GM23248 (cell line): ENCODE results near the gene PCSK5. TPM values are rescaled to one million over a fixed set of nuclear protein-coding genes. Genes with fewer than 3 reads are reported as not detected.

ENCODE experiments used
- DNase-seq: peaks from one replicate; pipeline ENCODE4 v3.0.0-alpha.2; 2015
- H2AFZ ChIP-seq: fragments of 200-600 bp; sonication (generic); 2 replicates; pipeline ENCODE4 v1.6.1; 2016; ENCODE audit warnings: antibody characterized with exemption
- H3F3A ChIP-seq: fragments of 200-600 bp; sonication (generic); 2 replicates; pipeline ENCODE4 v1.6.1; 2016; ENCODE audit warnings: mild to moderate bottlenecking, antibody characterized with exemption, mixed run types; ENCODE audit not compliant: insufficient read depth
- H3K27ac ChIP-seq: fragments of 200-600 bp; sonication (generic); 2 replicates; pipeline ENCODE4 v1.5.1; 2016; ENCODE audit warnings: mild to moderate bottlenecking
- H3K27me3 ChIP-seq: fragments of 200-600 bp; sonication (generic); replicated peaks from 2 replicates; pipeline ENCODE4 v1.6.1; 2016; ENCODE audit warnings: mild to moderate bottlenecking; ENCODE audit not compliant: insufficient read depth
- H3K36me3 ChIP-seq: fragments of 200-600 bp; sonication (generic); 2 replicates; pipeline ENCODE4 v1.6.1; 2016; ENCODE audit warnings: low read depth, mild to moderate bottlenecking
- H3K4me1 ChIP-seq: fragments of 200-600 bp; sonication (generic); 2 replicates; pipeline ENCODE4 v1.6.1; 2016; ENCODE audit warnings: mild to moderate bottlenecking; ENCODE audit not compliant: insufficient read depth
- H3K4me2 ChIP-seq: fragments of 200-600 bp; sonication (generic); one replicate; pipeline ENCODE4 v1.6.1; 2016; ENCODE audit warnings: mild to moderate bottlenecking; ENCODE audit not compliant: unreplicated experiment
- H3K4me3 ChIP-seq: fragments of 200-600 bp; sonication (generic); 2 replicates; pipeline ENCODE4 v1.5.1; 2016; ENCODE audit warnings: mild to moderate bottlenecking
- H3K79me2 ChIP-seq: fragments of 200-600 bp; sonication (generic); 2 replicates; pipeline ENCODE4 v1.6.1; 2016; ENCODE audit warnings: mild to moderate bottlenecking; ENCODE audit not compliant: insufficient read depth
- H3K9ac ChIP-seq: fragments of 200-600 bp; sonication (generic); 2 replicates; pipeline ENCODE4 v1.6.1; 2016; ENCODE audit warnings: mild to moderate bottlenecking
- H3K9me2 ChIP-seq: fragments of 200-600 bp; sonication (generic); 2 replicates; pipeline ENCODE4 v1.6.1; 2016; ENCODE audit warnings: mixed run types, mild to moderate bottlenecking, moderate library complexity; ENCODE audit not compliant: insufficient read depth
- H3K9me3 ChIP-seq: fragments of 200-600 bp; sonication (generic); one replicate; pipeline ENCODE4 v1.6.1; 2017; ENCODE audit warnings: low read depth
- H4K20me1 ChIP-seq: fragments of 200-600 bp; sonication (generic); 2 replicates; pipeline ENCODE4 v1.6.0; 2016; ENCODE audit not compliant: insufficient read depth
- EZH2 ChIP-seq: fragments of 200-600 bp; sonication (generic); IDR thresholded peaks from 2 replicates; pipeline ENCODE4 v1.6.1; 2018; ENCODE audit warnings: antibody characterized with exemption, mild to moderate bottlenecking; ENCODE audit not compliant: insufficient read depth, poor library complexity, severe bottlenecking
- EZH2phosphoT487 ChIP-seq: fragments of 200-600 bp; sonication (generic); IDR thresholded peaks from 2 replicates; pipeline ENCODE4 v1.6.1; 2018; ENCODE audit warnings: antibody characterized with exemption, moderate library complexity, mild to moderate bottlenecking, low read depth; ENCODE audit not compliant: insufficient read depth
- whole genome bisulfite sequencing, 2 experiments: methylation state at CpG; one replicate each; pipeline ENCODE4 v1.1.6; 2015 to 2017; ENCODE audit warnings: low lambda C conversion rate in 2 of 2, low coverage in 1 of 2; ENCODE audit errors: missing lambda C conversion rate in 2 of 2; 5-methylcytosine and 5-hydroxymethylcytosine counted together
- in situ Hi-C: fragments of 300-500 bp; cut with MboI; formaldehyde crosslinking; loops from 2 replicates; pipeline ENCODE4 v1.15.0; 2020
- polyA plus RNA-seq: library from polyadenylated mRNA; unstranded; fragments of >200 nt; fragmentation: Nextera tagmentation; extraction: Ambion mirVana; gene quantifications from 2 replicates; pipeline ENCODE4 v1.2.1, GENCODE V29; 2016
- total RNA-seq: library from RNA; depleted of rRNA; stranded (reverse); fragments of >200 nt; shearing (Covaris generic); gene quantifications from 2 replicates; pipeline ENCODE4 v1.2.3, GENCODE V29; 2014

PCSK5 gene
- total and polyA plus RNA-seq, 2 experiments from 2014 or later, result 2.3 to 3.9 TPM

GRCh38 chr9:76018761-76019160, 128.3 kb downstream of the PCSK5 start:
- H3K4me2 ChIP-seq, result no peak overlapping the region
- H2AFZ ChIP-seq, result no peak overlapping the region

GRCh38 chr9:76020652-76021051, 130.2 kb downstream of the PCSK5 start:
- no peaks in the 10 kb centered on the region for H3F3A ChIP-seq
- no peaks in the 10 kb centered on the region for H3K36me3 ChIP-seq
- no peak for DNase-seq
- no peaks in the 10 kb centered on the region for H3K27me3 ChIP-seq
- in situ Hi-C loops, result no loop called here
- H2AFZ ChIP-seq, result no peak overlapping the region
- H3K4me1 ChIP-seq, result no peaks in the 10 kb centered on the region
- H3K9me2 ChIP-seq, result no peaks in the 10 kb centered on the region
- no peaks in the 10 kb centered on the region for H3K79me2 ChIP-seq
- TF ChIP-seq EZH2phosphoT487, result no peak
- TF ChIP-seq EZH2, result no peak
- H3K4me3 ChIP-seq, result no peak overlapping the region
- H3K4me2 ChIP-seq, result no peak overlapping the region
- no peaks in the 10 kb centered on the region for H3K9me3 ChIP-seq
- 80 to 84% methylated on average over 10 of the region's 10 CpGs for WGBS, 2 experiments
- no peaks in the 10 kb centered on the region for H4K20me1 ChIP-seq
- H3K9ac ChIP-seq, result no peak overlapping the region
- no peak overlapping the region for H3K27ac ChIP-seq

More at GRCh38 chr9:76018761-76019160, 128.3 kb downstream of the PCSK5 start:
- in situ Hi-C loops, result no loop called here
- DNase-seq, result no peak
- no peaks in the 10 kb centered on the region for H3K4me1 ChIP-seq
- H3F3A ChIP-seq, result no peaks in the 10 kb centered on the region
- TF ChIP-seq EZH2, result no peak
- TF ChIP-seq EZH2phosphoT487, result no peak
- H3K36me3 ChIP-seq, result no peaks in the 10 kb centered on the region
- H3K27me3 ChIP-seq, result no peaks in the 10 kb centered on the region
- H3K9me3 ChIP-seq, result no peaks in the 10 kb centered on the region
- H3K9ac ChIP-seq, result no peak overlapping the region
- no peak overlapping the region for H3K27ac ChIP-seq
- WGBS, 2 experiments, result 95 to 96% methylated on average over 2 of the region's 2 CpGs
- H4K20me1 ChIP-seq, result no peaks in the 10 kb centered on the region
- H3K9me2 ChIP-seq, result no peaks in the 10 kb centered on the region
- no peak overlapping the region for H3K4me3 ChIP-seq
- no peaks in the 10 kb centered on the region for H3K79me2 ChIP-seq

DNA sequence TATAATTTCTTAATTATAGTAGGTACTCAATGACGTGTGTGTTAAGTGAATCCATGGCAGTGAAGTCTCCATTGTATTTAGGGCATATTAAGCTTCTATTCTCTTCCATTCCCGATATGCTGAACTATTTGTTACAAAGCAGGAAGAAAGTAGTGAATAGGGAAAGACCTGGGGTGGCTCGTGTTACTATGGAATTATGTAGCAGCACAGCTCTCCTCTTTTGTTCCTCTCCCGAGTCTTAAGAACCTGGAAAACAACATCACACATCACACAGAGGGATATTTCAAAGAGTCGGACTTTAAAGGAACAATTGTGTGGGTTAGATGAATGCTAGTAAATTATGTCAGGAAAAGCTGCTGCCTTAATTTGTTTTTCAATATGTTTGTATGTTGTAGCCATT, 131.8 kb downstream of the PCSK5 start:
- in situ Hi-C loops, result no loop called here
- no peaks in the 10 kb centered on the region for H3F3A ChIP-seq
- H3K9ac ChIP-seq, result no peak overlapping the region
- no peaks in the 10 kb centered on the region for H3K9me3 ChIP-seq
- H3K4me3 ChIP-seq, result no peak overlapping the region
- H3K36me3 ChIP-seq, result no peaks in the 10 kb centered on the region
- H4K20me1 ChIP-seq, result no peaks in the 10 kb centered on the region
- no peak overlapping the region for H2AFZ ChIP-seq
- no peaks in the 10 kb centered on the region for H3K4me1 ChIP-seq
- no peak overlapping the region for H3K27ac ChIP-seq
- no peak overlapping the region for H3K4me2 ChIP-seq
- WGBS, 2 experiments, result 79 to 84% methylated on average over 5 of the region's 5 CpGs
- DNase-seq, result no peak
- no peaks in the 10 kb centered on the region for H3K27me3 ChIP-seq
- TF ChIP-seq EZH2phosphoT487, result no peak
- H3K79me2 ChIP-seq, result no peaks in the 10 kb centered on the region
- H3K9me2 ChIP-seq, result no peaks in the 10 kb centered on the region

- TF ChIP-seq EZH2phosphoT487 (no peak), EZH2 (no peak)
- no peak overlapping the region for H3K4me3 ChIP-seq
- DNase-seq, result no peak
- H3K9me2 ChIP-seq, result no peaks in the 10 kb centered on the region
- H3K27ac ChIP-seq, result no peak overlapping the region
- no peak overlapping the region for H2AFZ ChIP-seq
- H3F3A ChIP-seq, result no peaks in the 10 kb centered on the region
- H4K20me1 ChIP-seq, result no peaks in the 10 kb centered on the region
- WGBS, 2 experiments, result 67 to 72% methylated on average over 7 of the region's 7 CpGs
- no peak overlapping the region for H3K9ac ChIP-seq
- H3K4me2 ChIP-seq, result no peak overlapping the region
- H3K27me3 ChIP-seq, result no peaks in the 10 kb centered on the region
- in situ Hi-C loops, result no loop called here
- H3K4me1 ChIP-seq, result no peaks in the 10 kb centered on the region
- H3K36me3 ChIP-seq, result no peaks in the 10 kb centered on the region
- H3K79me2 ChIP-seq, result no peaks in the 10 kb centered on the region
- H3K9me3 ChIP-seq, result no peaks in the 10 kb centered on the region
These were observed 133.3 kb downstream of the PCSK5 start for GRCh38 chr9:76023715-76024195.

DNA sequence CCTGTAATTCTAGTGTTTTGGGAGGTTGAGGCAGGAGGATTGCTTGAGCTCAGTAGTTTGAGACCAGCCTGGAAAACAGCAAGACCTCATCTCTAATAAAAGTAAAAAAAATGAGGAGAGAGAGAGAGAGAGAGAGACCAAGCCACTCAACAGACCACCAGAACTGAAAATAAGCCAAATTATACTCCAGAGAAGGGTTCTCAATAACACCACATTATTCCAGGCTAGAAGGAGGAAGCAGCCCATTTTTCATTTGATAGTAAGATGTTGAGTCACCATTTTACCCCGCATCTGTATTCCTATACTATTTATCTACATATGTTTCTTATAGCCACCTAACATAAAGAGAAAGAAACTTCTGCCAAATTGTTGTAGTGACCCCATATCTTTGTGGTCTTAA, 134.8 kb downstream of the PCSK5 start:
- Histone ChIP-seq H3K9me3 (no peaks in the 10 kb centered on the region), H3K4me1 (no peaks in the 10 kb centered on the region), H3K4me2 (no peak overlapping the region), H3K4me3 (no peak overlapping the region), H3K79me2 (no peaks in the 10 kb centered on the region), H3K36me3 (no peaks in the 10 kb centered on the region), H4K20me1 (no peaks in the 10 kb centered on the region), H3K9me2 (no peaks in the 10 kb centered on the region), H3K9ac (no peak overlapping the region), H3K27ac (no peak overlapping the region), H3F3A (no peaks in the 10 kb centered on the region), H2AFZ (no peak overlapping the region), H3K27me3 (no peaks in the 10 kb centered on the region)
- 81 to 95% methylated on average over 1 of the region's 1 CpG for WGBS, 2 experiments
- no peak for TF ChIP-seq EZH2
- TF ChIP-seq EZH2phosphoT487, result no peak
- in situ Hi-C loops, result no loop called here
- DNase-seq, result no peak
